D341Med (cell line): ENCODE results near the gene RIMS3.
A peak's percentile ranks its signal among the peaks of the same experiment; 100 is the strongest.
"Not testable (repeated sequence)": the region's sequence is repeated elsewhere in the genome, so short reads cannot be mapped to it uniquely, and the experiment has no call there.

Experiments
- DNase-seq: peaks from one replicate; pipeline ENCODE4 v3.0.0; 2012; ENCODE audit warnings: low spot score

Gene RIMS3

GRCh38 chr1:40593449-40594186, 71.9 kb downstream of the RIMS3 start:
- DNase-seq, result no peak

GRCh38 chr1:40592107-40592803, 73.2 kb downstream of the RIMS3 start:
- DNase-seq, result peak; percentile 54

- no peak for DNase-seq
Observed at GRCh38 chr1:40588586-40588985, 76.9 kb downstream of the RIMS3 start.

- no peak for DNase-seq
Observed at GRCh38 chr1:40583980-40584379, 81.5 kb downstream of the RIMS3 start.

GRCh38 chr1:40582116-40582515, 83.4 kb downstream of the RIMS3 start:
- no peak for DNase-seq

GRCh38 chr1:40575336-40575735, 90.1 kb downstream of the RIMS3 start:
- DNase-seq, result no peak

- DNase-seq, result not testable (repeated sequence)
Observed at GRCh38 chr1:40574805-40575204, 90.7 kb downstream of the RIMS3 start.
